GM21528 (cell line): ENCODE measurements around the gene MRPS34.
"Not testable (repeated sequence)": the region's sequence is repeated elsewhere in the genome, so short reads cannot be mapped to it uniquely, and the experiment has no call there.

Experiments
- ATAC-seq: cut with Tn5 transposase; IDR thresholded peaks from one replicate; pipeline ENCODE4 v1.9.1; 2021; ENCODE audit warnings: mild to moderate bottlenecking, moderate library complexity; ENCODE audit not compliant: unreplicated experiment, low FRiP score

Gene MRPS34

DNA sequence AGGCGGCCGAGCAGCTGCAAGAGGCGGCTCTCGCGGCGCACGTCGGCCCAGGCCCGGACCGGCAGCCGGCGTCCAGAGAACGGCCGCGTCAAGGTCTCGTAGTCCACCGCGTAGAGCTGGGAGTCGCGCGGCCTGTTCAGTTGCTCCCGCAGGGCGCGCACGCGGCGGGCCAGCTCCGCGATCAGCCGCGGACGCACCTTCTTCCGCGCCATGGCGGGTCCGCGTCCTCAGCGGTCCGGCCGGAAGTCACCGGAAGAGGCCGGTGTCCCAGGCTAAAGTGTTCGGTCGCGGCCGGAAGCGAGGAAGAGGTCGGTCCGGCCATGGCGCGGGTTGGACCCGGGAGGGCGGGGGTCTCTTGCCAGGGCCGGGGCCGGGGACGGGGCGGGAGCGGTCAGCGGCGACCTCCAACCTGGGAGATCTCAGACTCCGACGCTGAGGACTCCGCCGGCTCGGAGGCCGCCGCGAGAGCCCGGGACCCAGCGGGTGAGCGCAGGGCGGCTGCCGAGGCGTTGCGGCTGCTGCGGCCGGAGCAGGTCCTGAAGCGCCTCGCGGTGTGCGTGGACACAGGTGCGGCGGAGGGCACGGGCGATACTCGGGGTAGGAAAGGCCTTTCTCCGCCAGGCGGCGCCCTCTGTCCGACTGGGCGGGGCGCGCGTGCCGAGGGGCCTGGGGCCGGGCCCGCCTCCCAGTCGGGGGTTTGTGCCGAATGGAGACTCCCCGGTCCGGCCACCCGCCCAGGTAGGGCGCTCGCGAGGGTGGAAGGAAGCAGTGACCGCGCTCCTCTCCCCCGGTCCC is at the start of gene MRPS34:
TSS of gene MRPS34 (minus strand) at position 227 of the 795 bp plus-strand sequence. CDS start at position 212, 15 bp downstream.
- ATAC-seq: peak; percentile 44

DNA sequence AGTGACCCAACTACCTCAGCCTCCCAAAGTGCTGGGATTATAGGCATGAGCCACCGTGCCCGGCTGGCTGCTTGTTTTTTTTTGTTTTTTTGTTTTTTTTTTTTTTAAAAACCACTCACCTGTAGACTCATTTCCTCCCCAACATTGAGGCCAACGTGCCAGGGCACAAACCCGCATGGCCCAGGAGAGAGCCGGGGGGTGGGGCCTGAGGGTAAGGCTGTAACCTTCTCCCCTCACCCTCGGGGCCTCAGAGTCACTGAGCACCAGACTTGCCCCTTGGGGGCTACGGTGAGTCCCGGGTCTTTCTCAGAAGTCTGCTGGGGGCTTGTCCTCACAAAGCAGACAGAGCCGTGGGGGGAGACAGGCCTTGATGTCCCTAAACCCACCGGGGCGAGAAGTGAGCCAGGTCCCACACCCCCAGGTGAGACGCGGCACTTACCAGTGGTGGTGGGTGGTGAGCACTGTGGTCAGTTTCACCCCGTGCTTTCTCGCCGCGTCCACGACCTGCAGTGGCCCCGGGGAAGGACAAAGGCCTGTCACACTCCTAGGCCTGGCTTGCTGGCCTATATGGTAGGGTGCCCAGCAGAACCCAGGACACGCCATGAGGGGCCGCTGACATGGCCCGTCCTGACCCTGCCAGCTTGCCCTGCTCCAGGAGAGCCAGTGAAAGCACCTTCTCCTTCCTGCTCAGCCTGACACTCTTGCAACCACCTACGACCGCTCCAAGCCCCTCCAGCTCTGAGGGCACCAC is 49.1 kb upstream of the MRPS34 start:
- ATAC-seq: no peak

DNA sequence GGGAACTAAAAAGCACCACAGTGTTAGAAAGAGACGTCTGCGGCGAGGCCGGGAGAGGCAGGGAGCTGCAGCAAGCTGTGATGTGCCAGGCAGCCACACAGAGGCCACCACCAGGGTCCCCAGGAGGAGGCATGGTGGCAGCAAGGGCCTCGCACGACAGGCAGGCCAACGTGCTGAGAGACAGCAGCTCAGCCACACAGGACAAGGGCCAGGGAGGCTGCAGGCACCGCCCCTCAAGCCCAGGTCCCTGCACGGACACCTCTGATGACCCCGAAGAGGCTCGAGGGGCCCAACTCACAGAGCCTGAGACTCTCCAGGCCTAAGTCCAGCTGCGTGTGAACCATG is 48.0 kb upstream of the MRPS34 start:
- no peak for ATAC-seq

DNA sequence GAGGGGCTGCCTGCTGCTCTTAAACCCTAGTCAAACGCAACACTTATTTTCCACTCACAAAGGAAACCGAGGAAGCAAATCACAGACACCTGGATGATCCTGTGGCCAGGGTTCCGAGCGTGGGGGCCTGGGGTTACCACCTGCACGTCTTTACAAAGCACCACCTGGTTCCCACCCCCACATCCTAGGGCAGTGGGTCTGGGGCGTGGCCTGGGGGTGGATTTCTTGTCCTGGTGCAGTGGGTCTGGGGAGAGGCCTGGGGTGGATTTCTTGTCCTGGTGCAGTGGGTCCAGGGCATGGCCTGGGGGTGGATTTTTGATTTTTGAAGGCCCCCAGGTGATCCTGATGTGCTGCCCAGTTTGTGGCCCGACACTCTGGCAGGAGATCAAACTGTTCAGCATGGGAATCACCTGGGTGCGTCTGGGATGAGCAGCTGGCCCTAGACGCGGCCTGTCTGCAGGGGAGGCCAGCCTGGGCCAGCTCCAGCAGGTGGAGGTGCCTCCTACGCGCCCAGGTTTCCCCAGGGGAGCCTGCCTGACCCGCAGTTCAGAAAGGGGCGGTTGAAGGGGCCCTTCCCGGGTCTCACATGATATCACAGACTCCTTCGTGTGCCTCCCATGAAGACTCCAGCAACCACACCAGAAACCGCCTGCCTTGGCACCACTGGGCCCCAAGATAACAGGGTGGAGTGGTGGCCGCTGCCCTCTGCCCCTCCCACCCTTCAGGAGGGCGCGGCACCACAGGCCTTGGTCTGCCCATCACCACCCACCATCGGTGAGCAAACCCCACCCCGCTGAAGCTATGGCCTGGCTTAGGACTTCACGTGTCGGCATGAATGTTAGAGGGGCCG is 47.4 kb upstream of the MRPS34 start:
- ATAC-seq: no peak

DNA sequence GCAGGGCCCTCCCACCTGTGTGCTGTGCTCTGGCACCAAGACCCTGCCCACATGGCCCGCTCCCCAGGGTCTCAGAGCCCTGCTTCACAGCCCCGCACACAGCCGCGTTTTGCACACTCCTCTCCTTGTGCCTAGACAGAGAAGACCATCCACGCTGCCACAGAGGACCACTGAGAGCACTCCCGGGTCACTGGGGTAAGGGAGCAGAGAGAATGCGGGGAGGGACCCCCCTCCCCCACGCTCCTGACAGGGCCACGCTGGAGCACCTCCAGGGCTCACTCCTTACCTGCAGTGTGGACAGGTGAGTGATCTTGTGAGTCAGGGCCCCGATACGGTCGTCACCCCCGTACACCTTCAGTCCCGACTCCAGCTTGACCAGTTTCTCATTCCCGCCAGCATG is 46.7 kb upstream of the MRPS34 start:
- no peak for ATAC-seq

DNA sequence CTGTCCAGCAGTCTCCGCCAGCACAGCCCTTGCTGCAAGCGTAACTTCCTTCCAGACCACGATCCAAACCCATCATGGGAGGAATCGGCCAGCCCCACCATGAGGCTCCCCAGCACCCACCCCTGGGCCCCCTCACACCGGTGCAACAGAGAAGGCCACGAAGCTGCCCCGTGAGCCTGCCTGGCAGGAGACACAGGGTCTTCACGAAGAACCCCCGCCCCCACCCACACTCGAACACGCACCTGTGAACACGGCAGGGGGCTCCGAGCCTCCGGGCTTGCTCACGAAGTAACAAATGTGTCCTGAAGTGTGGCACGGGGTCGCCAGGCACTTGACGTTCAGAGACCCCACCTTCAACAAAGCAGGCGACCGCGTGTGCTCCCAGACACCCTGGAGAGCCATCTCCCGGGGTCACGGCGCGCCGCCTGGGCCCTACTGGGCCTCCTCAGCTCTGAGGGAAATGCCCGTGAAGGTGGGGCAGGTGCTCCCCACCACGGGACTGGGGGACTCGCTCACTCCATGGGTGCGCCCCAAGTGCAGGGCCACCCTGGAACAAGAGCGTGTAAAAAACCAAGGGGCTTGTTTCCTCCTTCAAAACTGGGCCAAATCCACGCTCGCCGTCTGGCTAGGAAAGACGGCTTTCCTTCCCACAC is 46.1 kb upstream of the MRPS34 start:
- no peak for ATAC-seq

DNA sequence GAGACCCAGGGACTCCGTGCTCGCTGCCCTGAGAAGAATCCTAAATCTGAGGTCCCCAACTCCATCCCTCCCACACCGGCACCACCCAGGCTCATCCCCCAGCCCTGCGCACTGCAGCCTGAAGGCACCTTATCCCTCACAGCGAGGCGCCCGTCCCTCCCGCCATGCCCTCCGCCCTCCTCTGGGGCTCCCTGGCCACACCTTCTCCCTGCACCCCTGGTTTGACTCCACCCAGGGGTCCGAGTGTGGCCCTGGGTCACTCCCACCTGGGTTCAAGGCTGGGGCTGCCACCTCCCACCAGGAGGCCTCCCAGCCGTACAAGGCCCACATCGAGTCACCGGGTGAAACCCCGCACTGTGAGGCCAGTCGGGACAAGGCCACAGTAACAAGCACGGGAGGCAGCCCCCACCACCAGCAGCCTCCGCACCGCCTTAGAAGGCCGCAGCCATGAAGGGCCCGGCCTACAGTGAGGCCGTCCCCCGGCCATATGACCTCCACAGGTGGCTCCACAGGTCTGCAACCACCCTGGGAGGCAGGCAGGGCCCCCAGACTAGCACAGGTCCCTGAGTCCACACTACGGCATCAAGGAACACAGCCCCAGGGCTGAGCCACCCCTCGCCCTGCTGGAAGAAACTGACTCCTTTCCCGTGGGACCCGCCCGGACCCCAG is 45.4 kb upstream of the MRPS34 start:
- ATAC-seq: no peak

DNA sequence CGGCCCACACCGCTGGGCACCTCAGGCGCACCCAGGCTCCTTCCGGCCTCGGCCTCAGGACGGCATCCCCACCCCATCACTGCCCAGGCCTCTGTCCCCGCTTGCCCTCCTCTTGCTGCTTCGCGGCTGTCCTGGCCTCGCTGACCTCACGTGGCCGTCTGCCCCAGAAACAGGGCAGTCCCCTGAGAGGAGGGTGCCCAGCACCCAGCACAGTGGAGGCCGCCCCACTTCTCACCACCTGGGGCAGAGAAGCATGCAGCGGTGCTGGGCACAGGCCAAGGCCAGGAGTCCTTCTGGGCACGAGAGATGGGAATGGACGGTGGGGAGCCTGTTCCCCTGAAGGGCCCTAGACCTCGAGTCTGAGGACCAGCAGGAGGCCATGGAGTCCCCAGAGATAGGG is 44.8 kb upstream of the MRPS34 start:
- no peak for ATAC-seq

DNA sequence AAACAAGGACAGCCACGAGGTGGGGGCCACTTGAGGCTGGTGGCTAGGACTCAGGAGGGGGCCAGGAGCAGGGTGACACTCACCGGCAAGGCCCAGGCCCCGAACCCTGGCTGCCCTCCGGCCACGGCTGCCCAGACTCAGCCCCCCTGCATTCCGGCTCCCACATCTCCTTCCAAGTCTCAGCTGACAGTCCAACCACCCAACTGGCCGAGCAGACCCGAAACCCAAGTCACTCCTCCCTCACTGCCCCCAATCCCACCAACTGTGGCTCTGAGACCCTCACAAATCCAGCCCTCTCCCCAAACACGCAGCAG is 44.3 kb upstream of the MRPS34 start:
- ATAC-seq: no peak

DNA sequence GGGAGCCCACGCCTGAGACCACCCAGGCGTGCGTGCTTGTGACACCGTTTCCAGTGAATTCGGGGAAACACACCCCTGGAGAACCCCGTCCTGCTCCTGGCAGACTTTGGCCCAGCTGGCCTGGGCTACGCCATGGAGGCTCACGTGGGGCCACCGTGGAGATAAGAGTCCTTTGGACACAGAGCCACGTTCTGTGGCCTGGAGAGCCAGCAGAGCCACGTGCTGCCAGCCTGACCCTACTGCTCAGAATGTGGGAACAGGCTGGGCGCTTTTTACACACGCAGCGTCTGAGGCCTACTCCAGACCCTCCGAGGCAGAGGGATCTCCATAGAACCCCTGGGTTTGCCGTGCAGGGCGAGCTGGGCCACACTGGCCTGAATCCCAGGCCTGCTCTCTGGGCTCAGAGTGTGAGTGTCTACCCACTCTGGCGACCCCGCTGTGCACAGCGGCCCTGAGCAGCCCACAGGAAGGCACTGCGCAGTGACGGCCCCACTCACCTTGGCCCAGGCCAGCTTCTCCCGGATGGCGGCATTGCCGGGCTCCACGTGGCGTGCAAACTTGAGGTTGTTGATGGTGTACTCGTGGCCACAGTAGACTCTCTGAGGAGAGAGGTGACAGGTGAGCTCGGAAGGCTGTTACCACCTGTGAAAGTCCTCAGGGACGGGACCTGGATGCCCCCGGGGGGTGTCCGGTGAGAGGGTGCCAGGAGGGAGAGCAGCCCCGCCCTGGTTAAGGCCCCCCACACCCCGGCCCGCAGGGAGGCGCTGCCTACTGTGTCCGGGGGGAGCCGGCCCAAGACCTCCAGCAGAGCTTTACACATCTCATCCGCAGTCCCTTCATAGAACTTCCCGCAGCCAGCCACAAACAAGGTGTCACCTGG is 43.7 kb upstream of the MRPS34 start:
- ATAC-seq: no peak

DNA sequence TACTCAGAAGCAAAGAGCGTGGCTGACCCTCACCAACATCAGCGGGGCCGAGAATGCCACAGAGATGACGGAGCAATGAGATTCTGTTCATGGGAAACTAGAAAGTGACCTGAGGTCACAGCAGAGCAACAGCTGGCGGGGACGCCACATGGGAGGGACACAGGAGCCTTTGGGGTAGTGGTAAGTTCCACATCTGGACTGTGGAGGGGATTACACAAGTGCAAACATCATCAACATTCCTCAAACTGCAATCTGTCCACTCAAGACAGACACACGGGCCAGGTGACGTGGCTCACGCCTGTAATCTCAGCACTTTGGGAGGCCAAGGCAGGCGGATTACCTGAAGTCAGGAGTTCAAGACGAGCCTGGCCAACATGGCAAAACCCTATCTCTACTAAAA is 42.5 kb upstream of the MRPS34 start:
- ATAC-seq: no peak

DNA sequence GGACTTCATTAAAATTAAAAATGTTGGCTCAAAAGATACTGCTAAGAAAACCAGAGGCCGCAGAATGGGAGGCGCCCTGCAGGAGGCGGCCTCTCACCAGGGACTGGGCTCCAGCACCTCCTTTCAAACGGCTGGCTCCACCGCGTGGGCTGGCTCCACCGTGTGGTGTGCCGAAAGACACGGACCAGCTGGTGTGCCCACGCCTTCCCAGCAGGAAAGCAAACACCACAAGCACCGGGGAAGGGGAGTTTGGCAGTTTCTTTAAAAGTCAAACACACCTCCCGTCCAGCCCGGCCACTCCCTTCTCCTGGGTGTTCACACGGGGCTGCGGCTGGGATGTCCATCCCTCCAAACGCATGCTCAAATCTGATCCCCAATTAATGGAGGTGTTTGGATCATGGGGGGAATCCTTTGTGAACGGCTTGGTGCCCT is 39.8 kb upstream of the MRPS34 start:
- ATAC-seq: no peak

DNA sequence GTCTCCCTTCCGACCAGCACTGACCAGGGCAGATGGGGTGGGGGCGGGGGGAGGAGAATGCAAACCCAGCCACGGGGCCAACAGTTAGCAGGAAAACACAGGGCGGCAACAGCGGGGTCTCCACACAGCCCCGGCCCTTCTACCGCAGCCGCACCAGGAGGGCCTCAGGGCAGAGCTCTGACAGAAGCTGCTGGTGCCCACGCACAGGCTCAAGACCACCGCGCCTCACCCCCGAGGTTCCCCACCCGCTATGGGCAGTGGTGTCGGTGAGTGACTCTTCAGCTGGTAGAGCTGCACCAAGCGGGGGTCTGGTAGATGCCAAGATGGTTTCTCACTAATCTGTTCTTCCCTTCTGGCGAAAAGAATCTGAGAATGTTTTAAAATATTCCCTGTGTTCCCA is 37.6 kb upstream of the MRPS34 start:
- ATAC-seq: no peak

DNA sequence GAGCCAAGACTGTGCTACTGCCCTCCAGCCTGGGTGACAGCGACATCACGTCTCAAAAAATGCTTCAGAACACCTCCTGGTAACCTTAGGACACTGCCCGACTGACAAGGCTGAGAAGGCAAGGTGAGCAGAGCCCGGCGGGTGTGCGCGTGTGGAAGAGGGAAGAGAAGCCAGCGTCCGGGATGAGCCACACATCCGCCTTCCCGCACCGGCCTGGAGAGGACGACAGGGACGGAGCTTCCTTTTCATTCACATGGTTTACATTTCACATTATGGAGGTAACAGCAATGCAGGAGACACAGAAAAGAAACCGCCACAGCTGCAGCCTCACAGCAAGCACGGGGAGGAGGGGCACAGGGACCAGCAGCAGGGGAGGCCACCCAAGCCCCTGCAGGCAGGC is 37.2 kb upstream of the MRPS34 start:
- ATAC-seq: no peak

DNA sequence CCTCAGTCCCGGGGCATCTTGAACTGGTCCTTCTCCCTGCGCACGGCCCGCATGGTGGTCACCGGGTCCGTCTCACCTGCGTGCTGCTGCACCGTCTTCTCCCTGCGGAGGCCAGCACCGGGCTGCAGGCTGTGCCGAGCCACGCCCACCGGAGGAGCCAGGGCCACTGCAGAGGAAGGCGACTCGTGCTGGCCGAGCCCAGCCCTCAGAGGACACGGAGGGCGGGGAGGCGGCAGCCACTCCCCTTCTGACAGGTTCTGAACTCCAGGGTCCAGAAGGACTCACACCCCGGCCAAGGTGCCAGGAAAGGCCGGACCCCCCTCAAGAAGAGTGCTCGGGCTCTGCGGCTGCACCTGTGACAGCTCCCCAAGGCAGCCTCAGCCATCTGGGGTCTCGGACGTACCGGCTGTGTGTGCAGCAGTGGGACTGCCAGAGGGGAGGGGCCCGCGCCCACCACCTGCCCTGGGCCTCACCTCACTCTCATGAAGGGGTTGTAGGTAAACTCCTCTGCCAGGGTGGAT is 36.4 kb upstream of the MRPS34 start:
- no peak for ATAC-seq

DNA sequence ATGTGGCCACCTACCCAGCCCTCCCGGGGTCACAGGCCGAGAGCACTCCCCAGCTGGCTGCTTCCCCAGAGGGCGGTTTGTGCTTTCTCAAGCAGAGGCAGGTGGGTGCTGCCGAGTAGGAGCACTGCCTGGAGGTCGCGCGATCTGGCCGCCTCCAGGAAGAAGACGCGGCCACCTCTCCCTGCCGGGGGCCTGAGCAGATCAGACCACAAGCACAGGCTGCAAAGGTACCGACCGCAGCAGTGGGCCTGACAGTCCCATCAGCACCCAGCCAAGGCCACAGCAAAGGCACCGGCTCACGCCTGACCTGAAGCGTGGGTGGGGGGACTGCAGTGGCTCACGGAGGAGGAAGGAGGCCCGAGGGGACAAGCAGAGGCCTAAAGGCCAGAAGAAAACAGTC is 35.8 kb upstream of the MRPS34 start:
- ATAC-seq: no peak

DNA sequence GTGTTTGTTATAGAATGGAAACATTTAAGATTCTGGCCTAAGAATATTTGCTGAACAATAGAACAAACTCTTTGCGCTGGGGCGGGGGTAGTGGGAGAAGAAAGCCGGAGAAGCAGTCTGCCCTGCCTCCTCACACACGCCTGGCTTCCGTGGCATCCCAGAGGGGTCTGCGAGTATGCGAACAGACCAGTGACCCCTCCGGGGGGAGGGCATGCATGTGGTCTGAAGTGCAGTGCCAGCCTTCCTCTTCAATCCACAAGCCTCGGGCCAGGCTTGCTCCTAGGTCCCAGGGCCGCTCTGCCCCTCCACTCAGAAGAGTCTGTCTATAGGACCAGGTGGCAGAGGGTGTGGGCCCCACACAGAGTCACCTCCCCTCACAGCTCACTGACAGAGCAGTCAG is 34.7 kb upstream of the MRPS34 start:
- no peak for ATAC-seq

DNA sequence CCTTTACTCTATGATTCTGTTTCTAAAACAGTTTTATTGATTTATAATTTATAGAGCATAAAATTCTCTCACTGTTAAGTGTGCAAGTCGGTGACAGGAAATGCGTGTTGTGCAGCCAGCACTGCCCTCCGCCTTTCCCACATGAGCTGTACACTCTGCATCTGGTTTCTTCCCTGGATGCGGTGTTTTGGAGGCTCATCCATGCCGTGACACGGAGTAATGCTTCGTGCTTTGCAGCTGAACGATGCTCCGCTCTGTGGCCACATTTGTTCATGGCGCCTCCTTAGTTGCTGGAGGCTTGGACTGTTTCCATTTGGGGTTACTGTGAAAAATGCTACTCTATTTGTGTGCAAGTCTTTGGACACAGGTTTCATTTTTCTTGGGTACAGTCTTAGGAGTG is 27.8 kb upstream of the MRPS34 start:
- no peak for ATAC-seq

DNA sequence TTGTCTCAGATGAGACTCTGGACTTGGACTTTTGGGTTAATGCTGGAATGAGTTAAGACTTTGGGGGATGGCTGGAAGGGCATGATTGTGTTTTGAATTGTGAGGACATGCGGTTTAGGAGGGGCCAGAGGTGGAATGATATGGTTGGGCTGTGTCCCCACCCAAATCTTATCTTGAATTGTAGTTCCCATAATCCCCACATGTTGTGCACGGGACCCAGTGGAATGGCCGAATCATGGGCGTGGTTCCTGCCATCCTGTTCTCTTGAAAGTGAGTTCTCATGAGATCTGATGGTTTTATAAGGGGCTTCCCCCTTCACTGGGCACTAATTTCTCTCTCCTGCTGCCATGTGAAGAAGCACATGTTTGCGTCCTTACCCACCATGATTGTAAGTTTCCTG is 26.3 kb upstream of the MRPS34 start:
- not testable (repeated sequence) for ATAC-seq
